Stimulated activated CD4-positive, alpha-beta T cell treated with anti-CD3 and anti-CD28 coated beads, Interleukin-4, amount 100 ng/mL, for 4 hours (primary cell): ENCODE measurements around the gene C1QTNF6.

Experiments
- DNase-seq, 2 experiments: peaks; one replicate each; pipeline ENCODE4 v3.0.0-alpha.2; 2020

Gene C1QTNF6

GRCh38 chr22:37188901-37189466 is 937 bp upstream of the C1QTNF6 start:
- no peak for DNase-seq

- no peak for DNase-seq
Observed at GRCh38 chr22:37187552-37187890, 526 bp downstream of the C1QTNF6 start.

DNA sequence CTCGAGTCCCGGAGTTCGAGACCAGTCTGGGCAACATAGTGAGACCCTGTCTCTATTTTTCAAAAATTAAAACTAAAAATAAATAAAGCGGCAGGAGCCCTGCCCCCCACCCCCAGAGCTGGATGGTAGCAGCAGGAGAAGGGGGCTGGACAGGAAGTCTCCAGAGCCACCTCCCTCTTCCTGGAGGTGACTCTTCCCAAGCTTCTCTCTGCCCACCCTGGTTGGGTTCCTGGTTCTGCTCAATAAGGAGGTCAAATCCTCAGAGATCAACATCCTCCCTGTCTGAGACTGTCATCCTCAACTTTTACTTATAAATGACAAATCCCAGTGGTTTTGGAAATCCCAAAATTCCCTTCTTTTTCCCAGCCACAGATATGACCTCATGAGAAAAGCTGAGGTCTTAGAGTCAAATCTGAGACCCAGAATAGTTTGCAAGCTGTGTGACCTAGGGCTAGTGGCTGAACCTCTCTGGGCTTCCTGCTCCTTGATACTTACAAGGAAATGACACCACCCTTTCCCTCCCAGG is 987 bp downstream of the C1QTNF6 start:
- no peak for DNase-seq

DNA sequence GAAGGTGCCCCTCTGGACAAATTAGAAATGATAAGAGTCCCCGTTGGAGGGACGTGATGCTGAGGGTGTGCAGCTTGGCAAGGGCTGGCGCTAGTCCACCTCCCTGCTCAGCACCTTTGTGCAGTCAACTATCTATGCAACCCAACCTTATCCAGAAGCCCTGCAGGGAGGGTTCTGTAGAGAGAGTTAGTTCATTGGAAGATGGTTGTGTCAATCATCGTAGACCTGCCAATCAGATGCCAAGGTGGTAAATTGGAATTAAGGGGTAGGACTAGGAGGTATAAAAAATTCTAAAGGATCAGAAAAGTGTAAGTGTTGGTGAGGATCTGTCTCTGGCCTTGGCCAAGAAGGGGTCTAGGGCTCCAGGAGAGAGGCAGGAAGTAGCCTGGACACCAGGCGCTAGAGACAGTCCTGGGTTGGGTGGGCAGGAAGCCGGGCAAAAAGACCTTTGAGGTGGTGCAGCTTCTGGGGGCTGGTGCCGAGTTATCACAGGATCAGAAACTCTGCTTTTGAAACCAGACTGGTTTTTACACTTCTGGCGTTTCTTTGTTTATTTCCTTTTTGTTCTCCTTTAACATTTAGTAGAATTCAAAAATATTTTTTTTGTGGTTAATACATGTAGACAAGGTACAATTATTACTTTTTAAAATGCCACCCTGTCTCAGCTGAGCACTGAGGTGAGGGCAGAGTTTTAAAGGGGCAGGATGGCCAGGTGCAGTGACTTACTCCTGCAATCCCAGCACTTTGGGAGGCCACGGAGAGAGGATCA is 1.6 kb downstream of the C1QTNF6 start:
- DNase-seq: no peak

DNA sequence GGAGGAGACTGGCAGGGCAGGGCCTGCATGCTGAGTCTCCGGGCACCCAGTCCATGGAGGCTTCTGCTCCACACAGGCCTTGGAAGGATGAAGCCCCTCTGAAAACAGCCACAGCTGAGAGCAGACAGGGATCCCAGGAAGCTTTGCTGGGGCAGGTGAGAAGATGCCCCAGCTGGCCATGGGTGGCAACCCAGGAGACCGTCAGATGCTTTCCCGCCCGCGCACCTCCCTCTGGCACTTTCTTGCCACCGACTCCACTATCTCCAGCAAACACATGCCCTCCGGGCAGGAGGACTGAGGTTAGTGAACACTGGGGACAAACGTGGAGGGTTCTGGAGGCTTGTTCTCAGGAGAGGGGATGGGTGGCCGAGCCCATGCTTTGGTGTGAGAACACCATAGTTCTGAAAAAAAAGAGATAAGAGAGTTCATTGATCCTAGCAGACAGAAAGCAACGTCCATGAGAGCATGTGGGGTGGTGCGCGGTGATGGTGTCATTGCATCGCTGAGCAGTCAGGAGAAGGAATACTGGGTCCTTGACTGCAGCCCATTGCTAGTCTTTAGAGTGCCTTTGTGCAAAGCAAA is 2.3 kb downstream of the C1QTNF6 start:
- DNase-seq: no peak

DNA sequence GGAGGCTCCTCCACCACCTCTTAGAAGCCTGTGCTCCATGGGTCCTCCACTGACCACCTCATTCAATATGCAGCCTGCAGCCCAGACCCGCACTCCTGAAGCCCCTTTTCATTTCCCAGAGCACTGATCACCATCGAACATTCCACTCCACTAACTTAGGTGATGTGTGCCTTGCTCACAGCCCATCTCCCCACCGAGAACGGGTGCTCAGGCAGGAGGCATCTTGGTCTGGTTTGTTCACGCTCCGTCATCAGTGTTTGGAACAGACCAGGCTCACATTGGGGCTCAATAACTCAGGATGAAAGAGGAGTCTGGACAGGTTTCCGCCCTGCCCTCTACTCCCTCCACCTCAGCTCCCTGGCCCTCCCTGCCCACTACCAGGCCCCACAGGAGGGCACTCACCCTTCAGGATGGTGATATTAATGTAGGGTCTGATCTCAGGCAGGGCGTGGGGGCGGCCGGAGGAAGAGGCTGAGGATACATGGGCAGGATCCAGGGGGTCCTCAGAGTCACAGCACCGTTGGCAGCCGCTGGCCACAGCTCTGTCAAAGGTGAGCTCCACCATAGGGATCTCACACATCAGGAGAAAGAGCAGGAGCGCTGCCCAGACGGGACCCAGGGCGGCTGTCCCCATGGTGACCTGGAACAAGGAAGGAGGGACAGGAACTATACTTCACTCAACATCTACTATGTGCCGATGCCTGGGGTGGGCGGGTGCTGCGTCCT is 3.1 kb downstream of the C1QTNF6 start:
- DNase-seq: no peak

- DNase-seq: no peak
Observed at GRCh38 chr22:37184380-37184755, 3.7 kb downstream of the C1QTNF6 start.

DNA sequence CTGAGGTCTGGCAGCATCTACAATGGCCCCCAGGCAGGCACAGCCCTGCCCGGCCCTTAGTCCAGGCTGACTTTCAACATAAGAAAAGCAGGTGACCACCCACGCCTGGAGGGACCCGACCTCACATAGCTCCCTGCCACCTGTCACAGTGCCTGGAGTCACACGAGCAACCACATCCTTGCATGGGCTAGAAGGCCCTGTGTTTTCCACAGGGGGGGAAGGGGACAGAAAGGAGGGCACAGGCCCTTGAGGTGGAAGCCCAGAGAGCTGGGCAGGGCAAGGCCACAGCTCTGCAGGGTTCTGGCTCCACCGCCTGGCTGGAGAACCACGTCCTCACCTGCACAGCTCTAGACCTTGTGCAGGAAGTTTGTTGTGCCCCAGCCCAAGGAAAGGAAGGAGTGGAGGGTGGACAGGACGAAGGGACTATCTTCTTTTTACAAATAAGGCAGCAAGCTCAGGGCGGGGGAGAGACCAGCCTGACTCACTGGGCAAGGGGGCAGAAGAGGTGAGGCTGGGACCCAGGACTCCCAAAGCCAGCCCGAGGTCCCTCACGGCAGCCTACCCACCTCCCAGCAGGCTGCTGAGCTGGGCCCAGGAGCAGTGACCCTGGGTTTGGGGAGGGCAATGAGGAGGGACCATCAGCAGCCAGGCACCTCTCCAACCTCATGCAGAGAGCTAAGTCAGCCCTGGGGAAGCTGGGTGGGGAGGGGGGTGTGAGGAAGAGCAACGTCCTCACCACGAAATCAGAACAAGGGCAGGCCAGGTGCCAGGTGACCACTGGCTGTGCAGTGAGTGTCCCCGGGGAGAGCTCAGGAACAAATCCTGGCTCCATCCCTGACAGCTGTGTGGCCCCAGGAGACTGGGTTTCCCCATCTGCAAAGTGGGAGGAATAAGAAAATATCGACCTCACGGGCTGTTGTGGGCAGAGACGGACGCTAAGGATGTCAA is 4.3 kb downstream of the C1QTNF6 start:
- no peak for DNase-seq

- DNase-seq: no peak
Observed at GRCh38 chr22:37182949-37183245, 5.2 kb downstream of the C1QTNF6 start.

- no peak for DNase-seq
Observed at GRCh38 chr22:37182101-37182948, 5.7 kb downstream of the C1QTNF6 start.

- no peak for DNase-seq
Observed at GRCh38 chr22:37181681-37182080, 6.4 kb downstream of the C1QTNF6 start.

GRCh38 chr22:37180531-37181231 is 7.4 kb downstream of the C1QTNF6 start:
- no peak for DNase-seq

DNA sequence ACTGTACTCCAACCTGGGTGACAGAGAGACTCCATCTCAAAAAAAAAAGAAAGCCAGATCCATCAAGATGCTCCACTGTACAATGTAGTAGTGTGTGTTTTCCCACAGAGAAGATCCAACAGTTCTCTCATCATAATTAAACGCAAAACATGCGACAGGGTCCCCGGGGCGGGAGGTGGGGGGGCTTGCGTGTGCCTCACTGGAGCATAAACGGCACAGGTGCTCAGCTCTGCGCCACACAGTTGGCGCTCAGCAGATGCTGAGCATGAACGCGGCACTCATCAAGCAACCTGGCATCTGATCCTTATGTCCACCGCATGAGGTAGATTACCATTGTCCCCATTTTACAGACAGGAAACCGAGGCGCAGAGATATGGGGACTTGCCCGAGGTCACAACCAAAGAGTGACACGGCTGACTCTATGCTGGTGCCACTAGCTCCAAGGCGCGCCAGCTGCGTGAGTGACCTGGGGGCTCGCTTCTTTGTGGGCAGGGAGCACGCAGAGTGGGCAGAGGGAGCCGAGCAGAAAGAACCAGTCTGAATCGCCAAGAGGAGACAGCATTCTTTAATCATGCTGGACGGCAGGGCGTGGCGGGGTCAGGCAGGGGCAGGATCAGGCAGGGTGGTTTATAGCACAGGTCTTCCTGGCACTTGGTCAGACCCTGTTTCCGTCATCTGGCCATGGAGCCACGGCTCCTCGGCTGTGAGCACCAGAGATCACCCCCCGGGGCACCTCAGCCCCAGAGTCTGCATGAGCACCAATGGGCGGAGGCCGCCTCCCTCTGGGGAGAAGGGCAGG is 8.2 kb downstream of the C1QTNF6 start:
- no peak for DNase-seq

GRCh38 chr22:37179126-37179470 is 8.9 kb downstream of the C1QTNF6 start:
- DNase-seq: no peak

- no peak for DNase-seq
Observed at GRCh38 chr22:37178350-37179125, 9.5 kb downstream of the C1QTNF6 start.

GRCh38 chr22:37177755-37178154 is 10.3 kb downstream of the C1QTNF6 start:
- DNase-seq: no peak

DNA sequence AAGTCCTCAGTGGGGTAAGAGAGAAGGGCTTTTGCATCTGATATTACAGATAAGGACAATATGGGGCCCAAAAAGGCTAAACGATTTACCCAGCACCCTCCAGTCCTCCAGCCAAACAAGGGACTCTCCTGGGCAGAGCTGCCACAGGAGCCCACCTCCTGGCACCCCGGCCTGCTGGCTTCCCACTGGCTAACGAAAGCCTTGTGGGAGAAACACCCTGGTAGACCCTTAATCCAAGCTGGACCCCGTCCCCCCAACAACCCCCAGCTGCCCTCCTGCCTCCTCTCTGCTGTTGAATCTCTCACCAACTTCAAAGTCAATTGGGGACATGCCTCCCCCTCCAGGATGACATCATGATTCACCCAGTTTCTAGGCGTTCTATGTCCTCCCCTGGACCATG is 10.8 kb downstream of the C1QTNF6 start:
- DNase-seq: no peak

- DNase-seq: no peak
Observed at GRCh38 chr22:37176464-37177061, 11.5 kb downstream of the C1QTNF6 start.
